Measurements from ENCODE around the gene NFE2.
"Not testable (repeated sequence)": the region's sequence is repeated elsewhere in the genome, so short reads cannot be mapped to it uniquely, and the experiment has no call there.

The NFE2 gene

DNA sequence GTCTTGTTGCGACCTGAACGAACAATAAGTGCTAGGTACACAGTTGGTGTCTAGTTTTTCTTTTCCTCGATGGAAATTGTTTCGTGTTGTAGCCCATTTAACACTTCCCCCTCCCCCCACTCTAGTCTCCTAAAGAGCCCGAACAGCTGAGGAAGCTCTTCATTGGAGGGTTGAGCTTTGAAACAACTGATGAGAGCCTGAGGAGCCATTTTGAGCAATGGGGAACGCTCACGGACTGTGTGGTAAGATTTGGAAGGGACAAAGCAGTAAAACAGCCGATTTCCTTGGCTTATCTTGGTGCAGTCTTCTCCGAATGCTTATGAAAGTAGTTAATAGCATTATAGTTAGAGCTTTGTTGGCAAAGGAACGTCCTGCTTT lies 19.6 kb downstream of the NFE2 start:
- not testable (repeated sequence) for DNase-seq

DNA sequence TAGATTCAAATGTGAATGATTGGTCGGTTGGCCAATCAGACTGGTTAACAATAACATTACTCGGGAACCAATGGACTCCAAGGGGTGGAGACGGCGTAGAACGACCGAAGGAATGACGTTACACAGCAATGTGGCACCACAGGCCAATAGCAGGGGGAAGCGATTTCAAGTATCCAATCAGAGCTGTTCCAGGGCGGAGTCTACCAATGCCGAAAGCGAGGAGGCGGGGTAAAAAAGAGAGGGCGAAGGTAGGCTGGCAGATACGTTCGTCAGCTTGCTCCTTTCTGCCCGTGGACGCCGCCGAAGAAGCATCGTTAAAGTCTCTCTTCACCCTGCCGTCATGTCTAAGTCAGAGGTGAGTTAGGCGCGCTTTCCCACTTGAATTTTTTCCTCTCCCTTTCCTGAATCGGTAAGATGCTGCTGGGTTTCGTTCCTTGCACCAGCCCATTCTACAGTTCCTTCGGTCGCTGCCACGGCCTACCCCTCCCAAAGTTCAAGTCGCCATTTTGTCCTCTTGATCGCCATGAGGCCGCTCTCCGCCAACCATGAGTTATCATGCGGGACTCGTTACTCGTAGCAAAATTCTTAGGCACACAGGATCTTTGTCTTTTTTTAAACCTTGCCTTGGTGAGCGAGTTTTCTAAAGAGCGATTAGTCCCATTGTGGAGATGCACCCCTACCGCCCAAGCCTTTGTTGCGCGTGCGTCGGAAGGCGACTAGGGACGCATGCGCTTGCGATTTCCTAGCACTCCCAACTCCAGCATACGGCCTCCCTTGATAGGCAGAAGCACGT lies 20.2 kb downstream of the NFE2 start, which contains the start of gene HNRNPA1:
TSS of gene HNRNPA1 (plus strand) at position 259 of the 793 bp plus-strand sequence. CDS start at position 341, 82 bp downstream.
- peak; percentile 93 for DNase-seq

DNA sequence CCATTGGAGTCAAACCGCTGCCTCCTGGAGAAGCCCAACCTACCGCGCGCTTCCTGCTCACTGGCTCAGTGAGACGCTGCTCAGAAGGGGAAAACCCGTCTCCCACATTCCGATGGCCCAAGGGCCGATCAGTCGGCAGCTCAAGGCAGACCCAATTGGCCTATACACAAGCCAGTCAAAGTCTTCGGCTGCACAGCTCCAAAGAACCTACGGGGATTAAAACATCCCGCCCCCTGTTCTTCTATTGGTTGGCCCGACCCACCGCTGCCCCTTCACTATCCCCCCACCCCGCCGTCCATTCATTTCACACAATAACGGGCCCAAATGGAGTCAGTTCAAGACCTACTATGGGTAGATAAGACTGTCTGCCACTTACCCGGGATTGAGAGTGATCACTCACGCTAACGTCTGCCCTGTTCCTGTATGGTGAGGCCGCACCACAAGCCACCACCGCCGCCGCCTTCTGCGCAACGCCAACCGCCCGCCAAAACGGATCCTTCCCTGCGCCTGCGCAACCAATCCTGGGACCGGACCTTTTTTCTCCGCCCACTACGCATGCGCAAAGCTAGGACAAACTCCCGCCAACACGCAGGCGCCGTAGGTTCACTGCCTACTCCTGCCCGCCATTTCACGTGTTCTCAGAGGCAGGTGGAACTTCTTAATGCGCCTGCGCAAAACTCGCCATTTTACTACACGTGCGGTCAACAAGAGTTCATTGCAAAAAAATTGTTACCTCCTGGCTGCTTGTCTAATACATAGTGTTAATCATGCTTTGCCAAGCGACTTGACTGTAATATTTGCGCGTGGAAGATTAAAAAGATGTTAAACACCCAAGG lies 21.0 kb downstream of the NFE2 start, which contains the start of gene CBX5:
TSS of gene CBX5 (minus strand) at position 491 of the 836 bp plus-strand sequence. CDS start 22,472 bp downstream, outside the sequence.
- DNase-seq, result peak; percentile 99

DNA sequence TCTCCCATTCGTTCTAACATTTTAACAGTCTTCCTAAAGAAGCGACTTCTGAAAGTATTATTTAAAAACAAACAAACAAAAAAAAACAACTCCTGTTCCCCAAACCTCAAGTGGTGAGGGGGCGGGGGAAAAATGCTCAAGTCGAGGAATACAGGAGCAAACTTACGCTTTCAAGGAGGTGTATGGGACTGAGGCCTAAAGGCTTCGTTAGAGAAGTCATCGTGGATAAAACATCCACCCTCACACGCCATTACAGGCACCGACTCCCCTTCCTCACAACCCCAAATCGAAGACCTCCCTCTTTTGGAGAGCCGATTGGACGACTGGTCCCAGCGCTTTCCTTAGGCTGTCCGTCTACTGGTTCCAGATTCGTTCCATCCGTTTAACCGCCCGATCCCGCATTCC lies 21.6 kb downstream of the NFE2 start:
- no peak for DNase-seq

DNA sequence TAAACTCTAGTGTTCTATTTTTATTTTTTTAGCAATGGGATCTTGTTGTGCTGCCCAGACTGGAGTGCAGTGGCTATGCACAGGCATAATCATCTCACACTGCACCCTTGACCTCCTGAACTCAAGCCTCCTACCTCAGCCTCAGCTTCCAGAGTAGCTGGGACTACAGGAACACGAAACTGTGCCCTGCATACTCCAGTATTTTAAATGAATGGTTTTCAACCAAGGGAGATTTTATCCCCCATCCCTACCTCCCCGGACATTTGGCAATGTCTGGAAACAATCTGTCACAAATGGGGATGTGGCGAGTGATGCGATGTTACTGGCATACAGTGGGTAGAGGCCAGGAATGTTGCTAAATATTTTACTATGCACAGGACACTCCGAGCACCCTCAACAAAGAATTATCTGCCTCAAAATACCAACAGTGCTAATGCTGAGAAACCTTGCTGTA lies 23.0 kb downstream of the NFE2 start:
- no peak for DNase-seq

DNA sequence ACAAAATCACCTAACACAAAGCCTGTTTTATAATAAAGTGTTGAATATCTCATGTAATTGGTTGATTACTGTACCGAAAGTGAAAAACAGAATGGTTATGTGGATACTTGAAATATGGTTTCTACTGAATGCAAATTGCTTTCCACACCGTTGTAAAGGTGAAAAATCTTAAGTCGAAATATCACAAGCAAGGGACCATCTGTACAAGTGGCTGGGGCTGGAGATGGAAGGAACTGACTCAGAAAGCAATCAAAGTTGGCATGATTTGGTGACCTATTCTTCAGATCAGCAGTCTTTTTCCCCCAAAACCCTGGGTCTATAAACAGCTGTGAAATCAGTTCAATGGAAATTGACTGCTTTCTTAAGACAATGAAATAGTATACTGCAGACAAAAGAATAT lies 24.4 kb downstream of the NFE2 start:
- DNase-seq, result no peak

DNA sequence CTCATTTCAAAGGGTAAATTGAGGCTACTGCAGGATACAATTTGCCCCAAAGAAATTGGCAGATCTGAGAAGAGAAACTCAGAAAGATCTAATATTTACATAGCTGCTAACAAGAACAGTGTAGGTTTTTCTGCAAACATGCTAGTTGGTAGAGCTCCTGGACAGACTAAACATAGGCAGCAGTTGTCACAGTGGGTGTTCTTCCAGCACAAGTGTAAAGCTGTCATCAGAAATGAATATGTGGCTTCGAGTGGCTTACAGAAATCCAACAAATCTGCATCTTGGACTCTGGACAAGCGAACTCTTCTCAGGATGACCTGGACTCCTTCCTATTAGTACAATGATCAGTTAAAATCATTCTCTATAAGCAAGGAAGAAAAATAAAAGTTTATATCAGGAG lies 26.8 kb downstream of the NFE2 start:
- DNase-seq, result no peak

DNA sequence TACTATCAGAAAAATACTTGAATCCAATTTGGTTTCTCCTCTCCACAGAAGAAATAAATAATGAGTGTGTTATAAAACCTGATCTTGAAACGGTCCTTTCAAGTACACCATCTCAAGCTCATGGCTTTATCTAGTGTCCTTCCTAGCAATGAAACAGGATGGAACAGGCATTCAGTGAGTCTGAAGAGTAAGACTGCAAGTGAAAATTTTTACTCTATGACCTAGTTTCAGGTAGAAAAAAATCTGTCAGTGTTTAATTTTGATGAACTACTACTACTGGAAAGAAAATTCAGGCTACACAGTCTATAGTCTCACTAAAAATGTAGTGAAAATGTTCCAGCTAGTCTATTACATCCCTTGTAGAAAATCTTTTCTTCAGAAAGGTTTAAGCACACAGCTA lies 28.6 kb downstream of the NFE2 start:
- no peak for DNase-seq

DNA sequence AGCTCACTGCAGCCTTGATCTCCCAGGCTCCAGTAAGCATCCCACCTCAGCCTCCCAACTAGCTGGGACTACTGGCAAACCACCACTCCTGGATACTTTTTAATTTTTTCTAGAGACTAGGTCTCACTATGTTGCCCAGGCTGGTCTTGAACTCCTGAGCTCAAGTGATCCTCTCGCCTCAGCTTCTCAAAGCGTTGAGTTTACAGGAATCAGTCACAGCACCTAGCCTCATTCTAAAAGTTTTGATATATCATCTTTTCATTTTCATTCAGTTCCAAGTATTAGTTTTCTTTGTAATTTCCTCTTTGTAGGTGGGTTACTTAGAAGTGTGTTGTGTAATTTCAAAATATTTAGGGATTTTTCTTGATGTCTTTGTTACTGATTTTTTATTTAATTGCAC lies 30.5 kb downstream of the NFE2 start:
- DNase-seq, result no peak

DNA sequence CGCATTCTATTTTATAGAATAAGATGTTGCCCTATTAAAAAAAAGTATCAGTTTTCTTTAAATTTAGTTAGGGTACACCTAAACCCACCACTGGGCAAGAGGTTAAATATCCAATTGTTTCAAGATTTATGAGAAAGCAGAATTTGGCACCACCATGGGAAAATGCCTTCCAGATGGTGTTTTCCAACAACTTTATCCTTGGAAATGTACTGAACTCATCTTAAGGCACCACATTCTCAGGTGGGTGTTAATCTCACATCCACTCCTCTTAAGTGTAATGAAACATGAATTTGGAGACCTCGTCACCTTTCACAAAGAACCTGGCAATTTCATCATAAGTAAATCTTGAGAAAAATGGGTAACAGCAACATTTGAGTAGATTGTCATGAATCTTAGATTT lies 34.0 kb downstream of the NFE2 start:
- no peak for DNase-seq

DNA sequence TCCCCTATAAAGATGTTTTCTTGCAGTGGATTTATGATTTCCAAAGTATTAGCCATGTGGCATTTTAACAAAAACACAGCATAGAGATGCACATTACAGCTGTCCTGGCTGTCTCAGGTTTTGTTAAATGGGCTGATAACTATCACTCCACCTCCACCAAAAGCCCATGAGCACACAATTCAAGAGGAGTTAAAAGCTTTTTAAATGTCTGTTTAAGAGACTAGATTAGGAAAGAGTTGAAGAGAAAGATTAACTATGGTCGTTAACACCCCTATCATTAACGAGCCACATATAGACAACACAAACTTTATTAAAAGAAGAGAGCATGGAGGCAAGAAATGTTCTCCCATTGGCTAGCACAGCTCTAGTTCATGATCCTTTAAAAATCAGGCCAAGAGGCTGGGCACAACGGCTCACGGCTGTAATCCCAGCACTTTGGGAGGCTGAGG lies 35.4 kb downstream of the NFE2 start:
- DNase-seq, result no peak

DNA sequence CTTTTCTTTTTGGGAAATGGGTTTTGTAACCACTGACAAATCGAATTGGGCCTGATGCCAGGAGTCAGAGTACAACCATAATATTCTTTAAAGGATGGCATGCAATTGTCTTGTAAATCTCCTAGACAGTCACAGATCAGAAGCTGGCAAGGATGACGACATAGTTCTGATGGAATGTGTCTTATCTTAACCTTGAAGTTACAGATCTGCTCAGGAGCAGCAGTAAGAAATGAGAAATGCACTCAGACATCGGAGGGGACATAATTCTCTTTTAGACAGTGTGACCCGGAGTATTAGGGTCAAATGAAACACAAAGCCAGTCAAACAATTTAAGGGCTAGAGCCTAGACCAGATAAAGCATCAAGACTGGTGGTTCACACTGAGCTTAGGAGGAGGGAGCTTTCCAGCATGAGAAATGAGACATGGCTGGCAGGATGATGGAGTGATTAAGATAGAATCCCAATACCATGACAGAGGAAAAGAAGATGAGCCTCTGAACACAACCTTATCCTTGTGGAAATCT lies 38.4 kb downstream of the NFE2 start:
- DNase-seq, result no peak

DNA sequence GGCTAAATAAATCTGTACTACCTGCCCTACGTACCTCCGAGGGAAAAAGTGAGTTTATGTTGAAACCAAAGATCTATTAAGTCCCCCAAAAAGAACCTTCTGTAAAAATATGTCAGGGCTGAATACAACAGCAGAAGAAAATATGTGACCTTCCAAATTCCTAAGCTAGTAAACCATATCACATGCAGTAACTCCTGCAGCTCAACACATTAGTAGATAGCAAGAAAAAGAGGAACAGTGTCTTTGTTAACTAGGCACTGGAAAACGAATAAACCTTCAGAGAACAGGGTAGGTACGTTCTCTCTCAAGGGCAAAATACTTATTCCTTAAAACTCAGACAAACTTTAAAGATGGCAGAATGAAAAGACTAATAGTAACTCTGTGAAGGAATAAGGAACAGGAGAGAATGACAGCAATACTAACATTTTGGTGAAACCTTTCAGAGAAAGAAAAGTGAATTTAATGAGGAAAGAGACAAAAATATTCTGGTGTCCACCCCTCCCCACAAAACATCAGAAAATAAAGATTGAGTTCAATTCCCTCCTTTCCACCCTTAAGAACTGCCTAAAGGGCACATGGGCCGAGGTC lies 38.9 kb downstream of the NFE2 start:
- DNase-seq, result no peak

DNA sequence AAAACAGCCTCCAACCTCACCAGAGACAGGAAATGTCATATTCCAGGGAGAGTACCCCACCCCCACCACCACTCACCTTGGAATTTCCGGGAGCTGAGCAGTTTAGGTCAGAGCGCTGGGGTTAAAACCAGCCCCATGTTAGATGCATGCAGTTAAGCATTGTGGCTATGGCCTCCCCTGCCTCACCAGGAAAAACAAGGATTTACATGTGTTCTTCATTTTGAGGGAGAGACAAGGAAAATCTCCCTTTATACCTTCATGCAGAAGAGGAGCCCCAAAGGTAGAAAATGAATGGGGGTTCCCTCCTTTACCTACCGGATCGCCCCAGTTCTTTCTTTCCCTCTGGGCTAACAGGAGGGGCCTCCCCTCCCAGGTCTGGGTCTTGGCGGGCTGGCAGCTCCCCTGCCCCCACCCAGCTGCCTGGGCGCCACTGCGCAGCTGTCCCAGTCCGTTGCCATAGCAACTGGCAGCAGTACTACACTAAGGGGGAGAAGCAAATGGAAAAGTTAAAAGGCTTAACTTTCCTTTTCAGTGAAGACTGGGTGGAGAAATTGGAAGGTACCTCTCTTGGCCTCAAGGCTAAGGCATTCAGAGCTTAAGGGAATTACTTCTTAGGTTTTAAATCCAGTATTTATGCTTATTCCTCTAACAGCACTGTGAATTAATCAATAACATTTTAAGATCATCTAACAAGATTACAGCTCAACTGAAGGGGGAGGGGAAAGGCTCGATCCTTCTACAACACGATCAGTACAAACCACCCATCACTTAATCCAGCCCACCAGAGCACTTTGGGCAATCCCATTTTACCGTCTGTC lies 41.4 kb downstream of the NFE2 start:
- peak; percentile 60 for DNase-seq

DNA sequence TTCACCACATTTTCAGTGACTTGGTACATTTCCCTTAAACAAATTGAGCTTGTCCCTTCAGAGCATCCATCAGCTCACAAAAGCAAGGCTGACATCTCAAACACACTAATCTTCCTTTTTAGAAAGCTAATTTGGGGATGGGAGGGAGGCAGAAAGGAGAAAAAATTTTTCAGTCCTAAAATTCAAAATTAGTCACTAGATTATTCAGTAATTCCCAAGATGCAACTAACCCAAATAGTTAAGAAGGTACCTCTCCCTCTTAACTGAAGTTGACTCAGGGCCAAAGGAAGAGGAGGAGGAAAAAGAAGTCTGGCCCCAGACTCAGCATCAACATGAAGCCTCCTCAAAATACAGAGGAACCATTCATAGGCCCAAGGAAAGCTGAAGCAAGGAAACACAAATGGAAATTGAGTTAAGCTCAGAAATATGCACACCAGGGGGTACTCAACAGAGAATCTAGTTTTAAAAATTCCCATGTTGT lies 42.6 kb downstream of the NFE2 start:
- no peak for DNase-seq

DNA sequence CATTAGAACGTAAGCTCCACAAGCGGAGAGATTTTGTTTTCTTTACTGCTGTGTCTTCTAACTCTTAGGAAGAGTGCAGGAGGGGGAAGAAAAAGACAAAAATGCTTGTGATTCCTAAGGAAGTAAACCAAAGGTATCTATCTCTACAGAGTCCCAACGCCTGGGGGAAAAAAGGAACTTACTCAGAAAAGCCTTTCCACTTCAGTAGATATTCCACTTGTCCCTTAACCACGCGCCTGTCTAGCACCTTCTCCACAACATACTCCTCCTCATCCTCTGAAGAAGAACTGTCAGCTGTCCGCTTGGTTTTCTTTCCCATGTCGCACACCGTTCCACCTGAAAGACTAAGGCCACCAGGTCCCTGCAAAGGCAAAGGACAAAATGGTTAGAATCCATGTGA lies 43.5 kb downstream of the NFE2 start:
- no peak for DNase-seq

DNA sequence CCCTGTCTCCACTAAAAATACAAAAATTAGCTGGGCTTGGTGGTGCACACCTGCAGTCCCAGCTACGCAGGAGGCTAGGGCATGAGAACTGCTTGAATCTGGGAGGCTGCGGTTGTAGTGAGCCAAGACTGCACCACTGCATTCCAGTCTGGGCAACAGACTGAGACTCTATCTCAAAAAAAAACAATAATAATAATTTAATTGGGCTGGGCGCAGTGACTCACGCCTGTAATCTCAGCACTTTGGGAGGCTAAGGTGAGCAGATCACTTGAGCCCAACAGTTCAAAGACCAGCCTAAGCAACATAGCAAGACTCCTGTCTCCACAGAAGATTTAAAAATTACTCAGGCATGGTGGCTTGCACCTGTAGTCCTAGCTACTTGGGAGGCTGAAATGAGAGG lies 47.6 kb downstream of the NFE2 start:
- no peak for DNase-seq

DNA sequence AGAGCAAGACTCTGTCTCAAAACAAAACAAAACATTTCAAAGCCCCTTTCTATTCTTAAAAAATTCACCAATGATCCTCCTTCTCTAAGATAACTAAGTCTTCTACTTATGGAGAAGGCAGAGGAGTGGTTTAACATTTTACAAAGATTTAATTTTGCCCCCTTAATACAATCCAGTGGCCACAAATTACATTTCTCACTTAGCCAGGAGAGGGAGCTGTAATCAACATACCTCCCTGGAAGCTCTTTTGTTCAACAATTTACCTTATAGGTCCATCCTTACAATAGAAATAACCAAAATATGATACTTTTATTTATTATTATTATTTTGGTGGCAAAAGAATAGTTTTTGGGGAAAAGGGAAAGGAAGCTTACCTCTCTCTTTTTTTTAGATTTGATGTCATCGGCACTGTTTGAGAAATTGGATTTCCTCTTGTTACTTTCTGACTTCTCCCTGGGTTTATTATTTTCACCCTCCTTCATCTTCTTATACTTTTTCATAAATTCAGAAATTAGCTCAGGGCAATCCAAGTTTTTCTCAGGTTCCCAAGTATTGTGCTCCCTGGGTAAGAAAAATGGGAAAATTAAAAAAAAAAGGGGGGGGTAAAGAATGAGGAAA lies 49.0 kb downstream of the NFE2 start:
- DNase-seq, result no peak

DNA sequence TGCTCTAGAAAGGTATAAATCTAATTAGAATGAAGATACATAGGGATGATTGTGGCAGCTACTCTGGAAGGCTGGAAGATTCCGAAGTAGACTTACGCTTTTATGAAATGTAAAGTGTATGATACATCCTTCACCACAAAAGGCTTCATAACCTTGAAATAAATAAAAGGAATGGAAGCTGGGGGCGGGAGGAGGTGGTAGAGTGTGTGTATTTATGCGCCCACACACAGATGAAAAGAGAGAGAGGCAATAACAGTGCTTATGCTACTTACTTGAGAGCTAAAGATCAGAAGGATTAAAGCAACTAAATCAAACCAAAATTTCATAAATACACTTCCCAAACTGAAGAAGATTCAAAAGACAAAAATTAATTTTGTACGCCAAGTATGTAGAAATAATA lies 51.3 kb downstream of the NFE2 start:
- DNase-seq, result no peak

DNA sequence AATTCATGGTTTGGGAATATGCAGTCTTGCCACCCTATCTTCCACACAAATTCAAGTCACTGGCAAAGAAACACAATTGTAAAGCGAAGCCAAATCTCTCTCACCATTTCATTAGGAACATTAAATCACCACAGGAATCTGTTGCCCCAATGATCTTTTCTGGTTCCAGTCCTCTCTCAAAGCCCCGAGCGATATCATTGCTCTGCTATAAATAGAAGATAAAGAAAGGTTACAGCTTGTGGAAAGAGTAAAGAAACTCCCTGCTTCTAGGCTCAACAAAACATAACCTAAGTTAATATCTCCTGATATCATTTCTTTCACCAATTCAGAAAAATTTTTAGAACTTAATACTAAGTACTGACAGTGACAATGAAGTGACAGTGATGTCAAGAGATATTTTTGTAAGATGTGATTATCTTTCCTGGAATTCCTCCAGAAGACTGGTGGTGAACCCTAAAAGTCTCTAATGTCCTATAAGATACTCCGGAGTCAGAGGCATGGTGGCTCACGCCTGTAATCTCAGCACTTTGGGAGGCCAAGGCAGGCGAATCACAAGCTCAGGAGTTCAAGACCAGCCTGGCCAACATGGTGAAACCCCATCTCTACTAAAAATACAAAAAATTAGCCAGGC lies 54.7 kb downstream of the NFE2 start:
- no peak for DNase-seq
